GM12874 (cell line): ENCODE results near the gene HSFX3.

ENCODE experiments used
- CTCF ChIP-seq: IDR thresholded peaks from 2 replicates; pipeline ENCODE4 v1.5.1; 2011; ENCODE audit warnings: low read depth, mild to moderate bottlenecking, control low read depth, low read length, moderate library complexity; ENCODE audit not compliant: insufficient read depth

HSFX3 gene

GRCh38 chrX:149568701-149569296 lies 19.1 kb upstream of the HSFX3 start:
- TF ChIP-seq CTCF: no peak

GRCh38 chrX:149567621-149568417 lies 18.1 kb upstream of the HSFX3 start:
- TF ChIP-seq CTCF: no peak

GRCh38 chrX:149563359-149563758 lies 13.6 kb upstream of the HSFX3 start:
- no peak for TF ChIP-seq CTCF

GRCh38 chrX:149541521-149542047 lies 8.1 kb downstream of the HSFX3 start:
- TF ChIP-seq CTCF: no peak

- TF ChIP-seq CTCF: no peak
Observed at GRCh38 chrX:149540621-149541520, 8.9 kb downstream of the HSFX3 start, which contains the start of gene EOLA1. EOLA1 (plus strand) TSS chrX:149541012; CDS start chrX:149545631, 4,619 bp downstream.

GRCh38 chrX:149540131-149540620 lies 9.5 kb downstream of the HSFX3 start:
- TF ChIP-seq CTCF: no peak
